Measurements from ENCODE around the gene SYNJ2. TPM values are rescaled to one million over a fixed set of nuclear protein-coding genes. Genes with fewer than 3 reads are reported as not detected.

The SYNJ2 gene
- total RNA-seq, 2 experiments from 2014 or later = 32.2 to 32.3 TPM

- H3K36me3 Mint-ChIP-seq = peaks cover 34% of the 10 kb centered on the region
- no peak for DNase-seq
- intact Hi-C loops (cut with micrococcal nuclease) = no loop called here
- no peak overlapping the region for H3K4me3 Mint-ChIP-seq
- peaks cover 25% of the 10 kb centered on the region for H3K4me1 Mint-ChIP-seq (ENCODE audit: low read depth)
- H3K9me3 Mint-ChIP-seq = no peaks in the 10 kb centered on the region
- ChIA-PET POLR2A (no interaction called here), CTCF (interaction anchor here (4.3 kb wide), 1 partner anchor 12 kb away, joined by 20 read pairs; no protein-coding TSS in a partner anchor)
- H3K27ac Mint-ChIP-seq = no peak overlapping the region
- H3K27me3 Mint-ChIP-seq = no peaks in the 10 kb centered on the region
Observed at GRCh38 chr6:158038291-158039177, 56.9 kb downstream of the SYNJ2 start.

GRCh38 chr6:158039178-158039557 is 57.5 kb downstream of the SYNJ2 start:
- intact Hi-C loops (cut with micrococcal nuclease) = no loop called here
- H3K36me3 Mint-ChIP-seq = peaks cover 32% of the 10 kb centered on the region
- peaks cover 25% of the 10 kb centered on the region for H3K4me1 Mint-ChIP-seq (ENCODE audit: low read depth)
- no peak for DNase-seq
- no peak overlapping the region for H3K27ac Mint-ChIP-seq
- CTCF ChIA-PET = no interaction called here
- POLR2A ChIA-PET = no interaction called here
- H3K4me3 Mint-ChIP-seq = no peak overlapping the region
- no peaks in the 10 kb centered on the region for H3K9me3 Mint-ChIP-seq
- no peaks in the 10 kb centered on the region for H3K27me3 Mint-ChIP-seq

- Mint-ChIP-seq H3K27me3 (no peaks in the 10 kb centered on the region), H3K9me3 (no peaks in the 10 kb centered on the region), H3K36me3 (peaks cover 32% of the 10 kb centered on the region), H3K27ac (no peak overlapping the region), H3K4me1 (ENCODE audit: low read depth) (peaks cover 25% of the 10 kb centered on the region), H3K4me3 (no peak overlapping the region)
- intact Hi-C loops (cut with micrococcal nuclease) = no loop called here
- DNase-seq = peak; percentile 48
- POLR2A ChIA-PET = no interaction called here
- CTCF ChIA-PET = no interaction called here
Observed at GRCh38 chr6:158039571-158040050, 57.9 kb downstream of the SYNJ2 start.

- no peaks in the 10 kb centered on the region for H3K27me3 Mint-ChIP-seq
- no peak overlapping the region for H3K4me3 Mint-ChIP-seq
- H3K27ac Mint-ChIP-seq = peak overlapping the region; percentile 44
- peaks cover 25% of the 10 kb centered on the region for H3K4me1 Mint-ChIP-seq (ENCODE audit: low read depth)
- intact Hi-C loops (cut with micrococcal nuclease) = no loop called here
- ChIA-PET CTCF (no interaction called here), POLR2A (no interaction called here)
- peaks cover 29% of the 10 kb centered on the region for H3K36me3 Mint-ChIP-seq
- DNase-seq = peak; percentile 54
- H3K9me3 Mint-ChIP-seq = no peaks in the 10 kb centered on the region
Observed at GRCh38 chr6:158040051-158040803, 58.6 kb downstream of the SYNJ2 start.

GRCh38 chr6:158040804-158041347 is 59.2 kb downstream of the SYNJ2 start:
- H3K4me3 Mint-ChIP-seq = no peak overlapping the region
- DNase-seq = no peak
- no peaks in the 10 kb centered on the region for H3K27me3 Mint-ChIP-seq
- peaks cover 25% of the 10 kb centered on the region for H3K4me1 Mint-ChIP-seq (ENCODE audit: low read depth)
- no peak overlapping the region for H3K27ac Mint-ChIP-seq
- POLR2A ChIA-PET = interaction anchor here (0.5 kb wide), 1 partner anchor 364 kb away, joined by 3 read pairs; no protein-coding TSS in a partner anchor
- intact Hi-C loops (cut with micrococcal nuclease) = no loop called here
- peaks cover 32% of the 10 kb centered on the region for H3K36me3 Mint-ChIP-seq
- no peaks in the 10 kb centered on the region for H3K9me3 Mint-ChIP-seq
- CTCF ChIA-PET = interaction anchor here (1.8 kb wide), 1 partner anchor 15 kb away, joined by 6 read pairs; no protein-coding TSS in a partner anchor

- Mint-ChIP-seq H3K27me3 (no peaks in the 10 kb centered on the region), H3K27ac (no peak overlapping the region), H3K9me3 (no peaks in the 10 kb centered on the region), H3K36me3 (peaks cover 27% of the 10 kb centered on the region), H3K4me3 (no peak overlapping the region), H3K4me1 (ENCODE audit: low read depth) (peaks cover 29% of the 10 kb centered on the region)
- CTCF ChIA-PET = interaction anchor here (1.8 kb wide), 1 partner anchor 15 kb away, joined by 6 read pairs; no protein-coding TSS in a partner anchor
- POLR2A ChIA-PET = interaction anchor here (0.5 kb wide), 1 partner anchor 363 kb away, joined by 3 read pairs; no protein-coding TSS in a partner anchor
- intact Hi-C loops (cut with micrococcal nuclease) = no loop called here
- no peak for DNase-seq
Observed at GRCh38 chr6:158041370-158041769, 59.7 kb downstream of the SYNJ2 start.

- Mint-ChIP-seq H3K4me1 (ENCODE audit: low read depth) (peaks cover 33% of the 10 kb centered on the region), H3K27ac (no peak overlapping the region), H3K9me3 (no peaks in the 10 kb centered on the region), H3K27me3 (no peaks in the 10 kb centered on the region), H3K36me3 (peaks cover 28% of the 10 kb centered on the region), H3K4me3 (no peak overlapping the region)
- POLR2A ChIA-PET = interaction anchor here (1.1 kb wide), 1 partner anchor 11 kb away, joined by 3 read pairs; no protein-coding TSS in a partner anchor
- CTCF ChIA-PET = interaction anchor here (1.8 kb wide), 1 partner anchor 16 kb away, joined by 6 read pairs; no protein-coding TSS in a partner anchor
- intact Hi-C loops (cut with micrococcal nuclease) = no loop called here
- no peak for DNase-seq
Observed at GRCh38 chr6:158041788-158042187, 60.1 kb downstream of the SYNJ2 start.

- intact Hi-C loops (cut with micrococcal nuclease) = no loop called here
- DNase-seq = no peak
Observed at GRCh38 chr6:158042245-158042798, 60.7 kb downstream of the SYNJ2 start.

GRCh38 chr6:158043008-158043407 is 61.3 kb downstream of the SYNJ2 start:
- H3K36me3 Mint-ChIP-seq = peaks cover 31% of the 10 kb centered on the region

More at GRCh38 chr6:158042245-158042798, 60.7 kb downstream of the SYNJ2 start:
- no peaks in the 10 kb centered on the region for H3K27me3 Mint-ChIP-seq
- peaks cover 31% of the 10 kb centered on the region for H3K36me3 Mint-ChIP-seq
- no peaks in the 10 kb centered on the region for H3K9me3 Mint-ChIP-seq
- ChIA-PET CTCF (interaction anchor here (1.0 to 1.8 kb wide), 2 partner anchors 15 to 16 kb away, joined by 4 to 6 read pairs; no protein-coding TSS in a partner anchor), POLR2A (interaction anchor here (1.1 kb wide), 1 partner anchor 11 kb away, joined by 3 read pairs; no protein-coding TSS in a partner anchor)
- H3K4me3 Mint-ChIP-seq = no peak overlapping the region
- no peak overlapping the region for H3K27ac Mint-ChIP-seq
- peaks cover 38% of the 10 kb centered on the region for H3K4me1 Mint-ChIP-seq (ENCODE audit: low read depth)

GRCh38 chr6:158043586-158044524 is 62.2 kb downstream of the SYNJ2 start:
- Mint-ChIP-seq H3K27ac (no peak overlapping the region), H3K36me3 (peaks cover 33% of the 10 kb centered on the region), H3K4me1 (ENCODE audit: low read depth) (peaks cover 37% of the 10 kb centered on the region), H3K9me3 (no peaks in the 10 kb centered on the region), H3K4me3 (no peak overlapping the region), H3K27me3 (no peaks in the 10 kb centered on the region)
- POLR2A ChIA-PET = no interaction called here
- DNase-seq = no peak
- CTCF ChIA-PET = interaction anchor here (1.1 kb wide), 1 partner anchor 15 kb away, joined by 3 read pairs; no protein-coding TSS in a partner anchor
- intact Hi-C loops (cut with micrococcal nuclease) = no loop called here

More at GRCh38 chr6:158043008-158043407, 61.3 kb downstream of the SYNJ2 start:
- ChIA-PET POLR2A (no interaction called here), CTCF (interaction anchor here (1.0 kb wide), 1 partner anchor 14 kb away, joined by 4 read pairs; no protein-coding TSS in a partner anchor)
- no peaks in the 10 kb centered on the region for H3K27me3 Mint-ChIP-seq
- intact Hi-C loops (cut with micrococcal nuclease) = no loop called here
- H3K4me1 Mint-ChIP-seq (ENCODE audit: low read depth) = peaks cover 40% of the 10 kb centered on the region
- no peak for DNase-seq
- no peaks in the 10 kb centered on the region for H3K9me3 Mint-ChIP-seq
- no peak overlapping the region for H3K27ac Mint-ChIP-seq
- H3K4me3 Mint-ChIP-seq = no peak overlapping the region

- Mint-ChIP-seq H3K36me3 (peaks cover 36% of the 10 kb centered on the region), H3K4me3 (no peak overlapping the region), H3K9me3 (no peaks in the 10 kb centered on the region), H3K27ac (no peak overlapping the region), H3K27me3 (no peaks in the 10 kb centered on the region), H3K4me1 (ENCODE audit: low read depth) (peaks cover 35% of the 10 kb centered on the region)
- ChIA-PET POLR2A (no interaction called here), CTCF (interaction anchor here (1.1 kb wide), 1 partner anchor 16 kb away, joined by 3 read pairs; no protein-coding TSS in a partner anchor)
- intact Hi-C loops (cut with micrococcal nuclease) = no loop called here
- DNase-seq = no peak
Observed at GRCh38 chr6:158044525-158044888, 62.8 kb downstream of the SYNJ2 start.
